Posterior vena cava (tissue), 2 donors: ENCODE measurements around the gene CELF5. TPM values are rescaled to one million over a fixed set of nuclear protein-coding genes. Genes with fewer than 3 reads are reported as not detected.

Experiments used
- DNase-seq: peaks from one replicate; pipeline ENCODE4 v3.0.0-alpha.2; 2020; ENCODE audit warnings: low spot score
- intact Hi-C, 2 donors: fragments of 100-400 bp; cut with DNase I; formaldehyde crosslinking; loops; one replicate each; pipeline versions ENCODE4 v1.14.1 to v1.14.2; 2022 to 2023
- long read RNA-seq, 2 donors: library from polyadenylated mRNA; unstranded; transcript quantifications; one replicate each; pipeline ENCODE4 v2.0.0, GENCODE V29; 2020 to 2021
- total RNA-seq, 2 donors: library from RNA; stranded (reverse); fragmentation: NEBNext Ultra II Directional; extraction: Animal tissue kit (Norgen Biotek cat#: 25700); gene quantifications; one replicate each; pipeline ENCODE4 v1.2.1, GENCODE V29; 2021
- donor health status: DM: yes; HTN: yes; CAD: no.
- donor health status: DM: yes; HTN: yes; CAD: no.

CELF5 gene
- total RNA-seq: not detected
- long read RNA-seq, donor 1: 0 reads
- long read RNA-seq, donor 2: 0 reads

- no peak for DNase-seq
Measured at GRCh38 chr19:3224346-3225168, at the start of gene CELF5. Gene CELF5 (plus strand): TSS chr19:3224661. CDS start chr19:3224740, 79 bp downstream.

GRCh38 chr19:3175781-3176714 lies 48.4 kb upstream of the CELF5 start:
- no peak for DNase-seq
- intact Hi-C loops: no loop called here

More at GRCh38 chr19:3224346-3225168, at the start of gene CELF5:
- intact Hi-C loops: no loop called here

- intact Hi-C loops: no loop called here
- DNase-seq: peak; percentile 77
Measured at GRCh38 chr19:3176715-3177501, 47.6 kb upstream of the CELF5 start.

- DNase-seq: peak; percentile 81
- intact Hi-C loops: no loop called here
Measured at GRCh38 chr19:3178377-3178972, 46.0 kb upstream of the CELF5 start, which contains the start of gene S1PR4. Gene S1PR4 (plus strand): TSS chr19:3178769. CDS start chr19:3178793, 24 bp downstream.

GRCh38 chr19:3178973-3179738 lies 45.3 kb upstream of the CELF5 start:
- DNase-seq: peak; percentile 82
- intact Hi-C loops: no loop called here

GRCh38 chr19:3179739-3180293 lies 44.6 kb upstream of the CELF5 start:
- intact Hi-C loops: no loop called here
- peak; percentile 77 for DNase-seq

- intact Hi-C loops: no loop called here
- no peak for DNase-seq
Measured at GRCh38 chr19:3183721-3184641, 40.5 kb upstream of the CELF5 start.

- no peak for DNase-seq
- intact Hi-C loops: no loop called here
Measured at GRCh38 chr19:3184847-3185460, 39.5 kb upstream of the CELF5 start.

GRCh38 chr19:3185461-3186159 lies 38.9 kb upstream of the CELF5 start, which contains the start of gene NCLN:
Gene NCLN (plus strand): TSS chr19:3185930. CDS start chr19:3186031, 101 bp downstream.
- intact Hi-C loops: no loop called here
- DNase-seq: peak; percentile 99

- intact Hi-C loops: no loop called here
- peak; percentile 84 for DNase-seq
Measured at GRCh38 chr19:3186160-3186688, 38.2 kb upstream of the CELF5 start.

GRCh38 chr19:3186891-3187661 lies 37.4 kb upstream of the CELF5 start:
- DNase-seq: no peak
- intact Hi-C loops: no loop called here

GRCh38 chr19:3187662-3188511 lies 36.6 kb upstream of the CELF5 start:
- DNase-seq: no peak
- intact Hi-C loops: no loop called here

GRCh38 chr19:3188627-3189596 lies 35.5 kb upstream of the CELF5 start:
- DNase-seq: peak; percentile 84
- intact Hi-C loops: no loop called here
